WERI-Rb-1 (cell line): ENCODE data around the gene SCN2B.
A peak's percentile ranks its signal among the peaks of the same experiment; 100 is the strongest.

Source experiments
- DNase-seq: peaks from one replicate; pipeline ENCODE4 v3.0.0-alpha.2; 2020
- H3K27ac ChIP-seq: fragments of 250-450 bp; sonication (Bioruptor Pico); 2 replicates; pipeline ENCODE4 v1.5.1; 2020; ENCODE audit warnings: mild to moderate bottlenecking, moderate library complexity
- H3K27me3 ChIP-seq: fragments of 250-450 bp; sonication (Bioruptor Pico); 2 replicates; pipeline ENCODE4 v1.5.1; 2021; ENCODE audit warnings: mild to moderate bottlenecking, low read depth, moderate library complexity; ENCODE audit not compliant: insufficient read depth, severe bottlenecking
- H3K36me3 ChIP-seq: fragments of 250-450 bp; sonication (Bioruptor Pico); 2 replicates; pipeline ENCODE4 v1.5.1; 2020; ENCODE audit warnings: mild to moderate bottlenecking, moderate library complexity
- H3K4me3 ChIP-seq: 2 replicates; pipeline ENCODE4 v1.5.1; 2011; ENCODE audit warnings: low read depth, mild to moderate bottlenecking, control low read depth, low read length
- H3K9me3 ChIP-seq: fragments of 250-450 bp; sonication (Bioruptor Pico); 2 replicates; pipeline ENCODE4 v1.5.1; 2021; ENCODE audit warnings: mild to moderate bottlenecking, moderate library complexity; ENCODE audit not compliant: severe bottlenecking
- CTCF ChIP-seq: IDR thresholded peaks from 2 replicates; pipeline ENCODE4 v1.5.1; 2011; ENCODE audit warnings: low read depth, mild to moderate bottlenecking, control low read depth, inconsistent platforms, low read length

SCN2B gene

DNA sequence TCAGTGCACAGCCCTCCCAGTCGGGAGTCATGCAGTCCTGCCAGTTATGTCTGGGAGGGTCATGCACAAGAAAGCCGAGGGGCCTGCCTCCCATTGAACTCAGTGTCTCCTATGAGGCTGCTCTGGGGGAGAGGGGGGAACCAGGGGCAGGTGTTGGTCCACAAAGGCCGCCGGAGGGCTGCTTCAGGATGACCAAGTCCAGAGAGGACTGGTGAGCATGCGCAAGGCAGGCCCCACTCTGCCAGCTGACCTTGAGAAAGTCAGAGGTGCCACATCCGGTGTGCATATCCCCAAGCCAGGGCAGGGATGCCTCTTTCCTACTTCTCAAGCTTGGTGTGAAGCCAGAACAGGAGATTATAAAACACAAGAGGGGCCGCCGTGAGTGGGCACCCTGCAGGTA lies 28.2 kb downstream of the SCN2B start:
- no peak overlapping the region for H3K4me3 ChIP-seq
- no peaks in the 10 kb centered on the region for H3K36me3 ChIP-seq
- no peak overlapping the region for H3K27ac ChIP-seq
- H3K27me3 ChIP-seq: no peaks in the 10 kb centered on the region
- H3K9me3 ChIP-seq: peaks cover 3% of the 10 kb centered on the region
- no peak for TF ChIP-seq CTCF
- DNase-seq: no peak

DNA sequence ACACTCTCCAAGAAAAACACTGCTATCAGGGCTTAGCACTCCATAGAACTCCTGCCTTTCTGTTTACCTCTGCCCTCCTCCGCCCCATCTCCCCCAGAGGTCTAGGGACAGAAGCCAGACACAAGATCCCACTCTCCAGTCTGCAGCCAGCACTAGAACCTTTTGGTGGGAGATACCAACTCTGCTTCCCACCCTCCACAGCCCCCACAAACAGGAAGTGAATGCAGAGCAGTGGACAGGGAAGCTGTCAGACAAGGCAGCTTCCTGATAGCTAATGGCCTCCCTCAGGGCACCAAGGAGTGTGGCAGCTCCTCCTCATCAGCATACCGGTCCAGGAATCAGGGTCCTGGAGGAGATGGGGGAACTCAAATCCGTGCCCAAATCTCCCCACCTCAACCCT lies 28.9 kb downstream of the SCN2B start:
- no peak for TF ChIP-seq CTCF
- Histone ChIP-seq H3K9me3 (peaks cover 3% of the 10 kb centered on the region), H3K27me3 (no peaks in the 10 kb centered on the region), H3K36me3 (no peaks in the 10 kb centered on the region), H3K4me3 (no peak overlapping the region), H3K27ac (no peak overlapping the region)
- DNase-seq: no peak

GRCh38 chr11:118146554-118146953 lies 29.9 kb downstream of the SCN2B start:
- Histone ChIP-seq H3K27ac (no peak overlapping the region), H3K4me3 (no peak overlapping the region), H3K9me3 (peaks cover 3% of the 10 kb centered on the region), H3K36me3 (no peaks in the 10 kb centered on the region), H3K27me3 (no peaks in the 10 kb centered on the region)
- DNase-seq: no peak
- TF ChIP-seq CTCF: no peak

GRCh38 chr11:118145285-118146227 lies 30.9 kb downstream of the SCN2B start:
- H3K27ac ChIP-seq: no peak overlapping the region
- H3K36me3 ChIP-seq: no peaks in the 10 kb centered on the region
- H3K9me3 ChIP-seq: peaks cover 3% of the 10 kb centered on the region
- peak overlapping the region; percentile 52 for H3K4me3 ChIP-seq
- peak; percentile 89 for DNase-seq
- no peaks in the 10 kb centered on the region for H3K27me3 ChIP-seq
- TF ChIP-seq CTCF: peak; percentile 86

- no peaks in the 10 kb centered on the region for H3K36me3 ChIP-seq
- H3K27ac ChIP-seq: no peak overlapping the region
- H3K9me3 ChIP-seq: peaks cover 3% of the 10 kb centered on the region
- H3K4me3 ChIP-seq: no peak overlapping the region
- TF ChIP-seq CTCF: no peak
- DNase-seq: no peak
- H3K27me3 ChIP-seq: no peaks in the 10 kb centered on the region
Observed at GRCh38 chr11:118144301-118145268, 31.9 kb downstream of the SCN2B start.
